Hypothalamus (tissue), 51 donors: ENCODE measurements around the gene IL17RC.

Experiments used
- DNase-seq, 51 donors: peaks; one replicate each; lab custom pipeline; 2025; lab: John Stamatoyannopoulos, UW

Gene IL17RC

GRCh38 chr3:9942934-9943690 lies 26.2 kb downstream of the IL17RC start:
- no peak for DNase-seq

- peak in 1 of 51 donors; percentile 50 for DNase-seq
Measured at GRCh38 chr3:9944271-9944670, 27.4 kb downstream of the IL17RC start.

- DNase-seq: no peak
Measured at GRCh38 chr3:9945358-9945757, 28.5 kb downstream of the IL17RC start.

- peak in 48 of 51 donors; percentile 37 to 85 (median 70) for DNase-seq
Measured at GRCh38 chr3:9946112-9947024, 29.5 kb downstream of the IL17RC start.

DNA sequence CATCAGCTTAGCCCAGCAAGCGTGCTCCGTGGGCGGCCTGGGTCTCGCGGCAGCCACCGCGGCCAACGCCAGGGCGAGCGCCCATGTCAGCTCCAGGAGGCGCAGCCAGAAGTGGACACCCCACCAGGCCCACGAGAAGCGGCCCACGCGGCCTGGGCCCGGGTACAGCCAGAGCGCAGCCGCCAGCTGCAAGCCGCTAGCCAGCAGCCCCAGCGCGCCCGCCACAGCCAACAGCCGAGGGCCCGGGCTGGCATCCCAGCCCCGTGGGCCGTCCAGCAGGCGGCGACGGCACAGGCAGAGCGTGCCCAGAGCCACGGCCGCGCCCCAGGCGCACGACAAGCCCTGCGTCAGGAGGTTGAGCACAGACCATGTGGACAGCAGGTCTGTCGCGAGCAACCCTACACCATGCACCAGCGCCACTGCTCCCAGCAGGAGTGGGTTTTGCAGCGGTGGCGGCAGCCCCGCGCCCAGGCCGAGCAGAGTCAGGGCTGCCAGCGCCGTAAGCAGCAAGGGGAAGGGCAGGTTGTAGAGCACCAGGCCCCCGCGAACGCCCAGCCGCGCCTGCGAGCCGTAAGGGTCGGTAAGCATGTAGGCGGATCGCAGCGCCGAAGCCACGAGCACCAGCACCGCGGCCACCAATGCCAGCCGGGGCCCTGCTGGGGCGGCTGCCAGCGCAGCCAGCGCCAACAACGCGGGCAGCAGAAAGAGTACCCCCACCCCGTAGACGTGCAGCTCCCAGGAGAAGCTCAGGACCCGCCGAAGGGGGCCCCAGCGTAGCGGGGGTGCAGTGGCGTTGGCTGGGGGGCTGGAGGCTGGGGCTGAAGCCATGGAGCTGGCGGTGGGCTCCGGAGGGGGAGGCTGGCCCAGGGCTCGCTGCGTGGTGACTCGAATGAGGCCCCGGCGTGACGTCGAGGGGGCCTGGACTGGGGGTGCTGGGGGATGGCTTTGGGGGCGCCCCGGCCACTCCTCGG lies 30.4 kb downstream of the IL17RC start:
- DNase-seq: peak in 42 of 51 donors; percentile 17 to 86 (median 62)

DNA sequence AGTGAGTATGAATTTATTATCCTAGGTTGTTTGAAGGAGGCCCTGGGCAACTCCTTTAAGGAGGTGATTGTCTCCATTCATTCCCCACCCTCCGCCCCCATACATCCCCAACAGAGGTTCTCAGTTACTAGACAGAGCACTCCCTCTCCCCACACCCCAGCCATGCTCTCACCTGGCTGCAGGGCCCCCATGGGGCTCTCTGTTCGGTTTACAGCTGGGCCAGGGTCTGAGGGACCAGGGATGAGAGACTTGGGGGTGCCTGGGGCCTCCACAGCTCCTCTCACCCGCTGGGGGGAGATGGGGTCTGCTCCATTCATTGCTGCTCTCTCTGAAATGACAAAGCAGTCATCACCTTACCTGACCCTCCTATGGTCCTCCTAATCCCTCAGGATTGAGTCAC lies 31.7 kb downstream of the IL17RC start:
- DNase-seq: no peak

GRCh38 chr3:9949115-9949514 lies 32.2 kb downstream of the IL17RC start:
- DNase-seq: no peak

DNA sequence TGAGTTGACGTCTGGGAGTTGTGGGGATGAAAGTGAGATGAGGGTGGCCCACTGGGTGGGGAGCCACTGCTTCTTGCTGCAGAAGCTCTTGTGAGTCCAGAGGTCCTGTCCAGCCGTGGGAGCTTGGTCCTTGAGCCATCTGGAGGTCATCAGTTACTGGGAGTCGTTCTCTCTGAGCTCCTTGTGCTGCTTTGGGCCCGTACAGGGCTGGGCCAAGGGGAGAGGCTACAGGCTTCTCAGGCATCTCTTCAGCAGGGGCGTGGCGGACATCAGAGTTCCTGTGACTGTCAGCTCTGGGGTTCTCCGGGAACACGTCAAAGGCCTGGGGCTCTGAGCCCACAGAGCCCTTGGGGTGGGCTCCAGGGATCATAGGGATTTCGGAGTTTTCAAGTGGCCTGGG lies 32.7 kb downstream of the IL17RC start:
- no peak for DNase-seq

DNA sequence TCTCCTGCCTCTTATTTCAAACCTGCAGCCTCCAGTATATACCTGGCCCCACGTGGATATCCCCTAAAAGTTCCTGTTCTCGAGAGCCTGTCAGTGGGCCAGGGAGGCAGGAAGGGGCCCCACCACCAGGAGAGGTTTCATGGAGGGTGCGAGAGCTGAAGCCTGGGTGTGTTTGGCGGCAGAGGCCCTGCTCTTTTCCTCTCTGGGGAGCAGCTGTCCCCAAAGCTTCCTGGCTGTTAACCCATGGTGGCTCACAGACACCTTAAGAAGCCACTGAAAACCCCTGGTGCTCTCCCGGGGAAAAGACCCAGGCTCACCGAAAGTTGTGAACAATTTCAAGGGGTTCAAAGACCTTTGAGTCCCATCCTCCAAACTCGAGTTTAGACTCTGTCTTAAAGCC lies 34.2 kb downstream of the IL17RC start:
- DNase-seq: no peak

GRCh38 chr3:9951598-9951961 lies 34.7 kb downstream of the IL17RC start:
- peak in 1 of 51 donors; percentile 23 for DNase-seq

- peak in 21 of 51 donors; percentile 5 to 63 (median 30) for DNase-seq
Measured at GRCh38 chr3:9951962-9952805, 35.3 kb downstream of the IL17RC start, which contains the start of gene PRRT3. PRRT3 (minus strand) TSS chr3:9952408; CDS start chr3:9950115, 2,293 bp downstream.

DNA sequence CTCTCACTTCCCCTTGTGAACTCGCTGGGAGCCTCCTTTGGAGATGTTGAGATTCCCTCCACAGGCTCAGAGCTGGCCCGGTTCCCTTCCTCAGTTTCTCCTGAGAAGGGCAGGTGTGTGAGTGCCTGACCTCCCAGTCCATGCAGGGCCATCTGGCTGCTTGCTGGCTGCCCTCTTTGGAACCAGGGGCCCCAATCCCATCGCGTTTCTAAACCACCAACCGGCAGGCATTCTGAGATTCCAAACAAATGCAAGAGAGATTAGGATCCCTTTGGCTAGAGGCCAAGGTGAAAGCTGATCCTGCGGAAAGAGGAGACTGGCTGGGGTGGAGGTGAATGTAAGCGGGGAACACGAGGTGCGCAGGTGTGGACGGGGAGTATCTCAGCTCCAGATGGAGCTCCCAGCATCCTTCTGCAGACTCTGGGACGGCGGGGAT lies 38.2 kb downstream of the IL17RC start:
- DNase-seq: no peak

DNA sequence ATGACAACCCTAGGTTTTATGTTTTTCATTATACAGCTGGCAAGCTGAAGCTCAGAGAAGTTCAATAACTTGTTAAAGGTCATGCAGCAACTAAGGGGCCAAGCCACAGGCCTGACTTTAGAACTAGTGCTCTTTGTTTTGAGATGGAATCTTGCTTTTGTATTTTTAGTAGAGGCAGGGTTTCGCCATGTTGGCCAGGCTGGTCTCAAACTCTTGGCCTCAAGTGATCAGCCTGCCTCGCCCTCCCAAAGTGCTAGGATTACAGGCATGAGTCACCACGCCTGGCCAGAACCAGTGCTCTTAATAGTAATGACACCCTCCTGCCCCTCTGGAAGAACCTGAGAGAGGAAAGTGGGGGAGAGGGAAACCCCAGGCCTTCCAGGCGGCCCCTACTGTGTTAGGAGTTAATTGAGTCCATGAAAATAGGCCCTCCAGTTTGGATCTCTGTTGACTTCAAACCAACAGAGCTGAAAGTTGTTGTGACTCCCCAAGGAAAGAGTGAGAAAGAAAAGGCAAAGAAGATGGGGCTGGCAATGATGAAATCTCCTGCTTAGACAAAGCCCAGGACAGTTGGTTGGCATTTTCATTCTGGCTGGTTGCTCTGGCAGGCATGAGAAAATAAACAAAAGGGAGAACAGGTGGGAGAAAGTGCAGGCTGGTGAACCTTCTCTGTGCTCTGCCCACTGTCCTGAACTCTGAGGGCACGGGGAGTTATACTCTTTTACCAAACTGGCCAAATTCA lies 38.9 kb downstream of the IL17RC start:
- no peak for DNase-seq

GRCh38 chr3:9957214-9957613 lies 40.3 kb downstream of the IL17RC start:
- peak in 1 of 51 donors; percentile 41 for DNase-seq

GRCh38 chr3:9965200-9965875 lies 48.4 kb downstream of the IL17RC start:
- DNase-seq: no peak

- no peak for DNase-seq
Measured at GRCh38 chr3:9966841-9967240, 49.9 kb downstream of the IL17RC start.

GRCh38 chr3:9969632-9970019 lies 52.7 kb downstream of the IL17RC start:
- no peak for DNase-seq

DNA sequence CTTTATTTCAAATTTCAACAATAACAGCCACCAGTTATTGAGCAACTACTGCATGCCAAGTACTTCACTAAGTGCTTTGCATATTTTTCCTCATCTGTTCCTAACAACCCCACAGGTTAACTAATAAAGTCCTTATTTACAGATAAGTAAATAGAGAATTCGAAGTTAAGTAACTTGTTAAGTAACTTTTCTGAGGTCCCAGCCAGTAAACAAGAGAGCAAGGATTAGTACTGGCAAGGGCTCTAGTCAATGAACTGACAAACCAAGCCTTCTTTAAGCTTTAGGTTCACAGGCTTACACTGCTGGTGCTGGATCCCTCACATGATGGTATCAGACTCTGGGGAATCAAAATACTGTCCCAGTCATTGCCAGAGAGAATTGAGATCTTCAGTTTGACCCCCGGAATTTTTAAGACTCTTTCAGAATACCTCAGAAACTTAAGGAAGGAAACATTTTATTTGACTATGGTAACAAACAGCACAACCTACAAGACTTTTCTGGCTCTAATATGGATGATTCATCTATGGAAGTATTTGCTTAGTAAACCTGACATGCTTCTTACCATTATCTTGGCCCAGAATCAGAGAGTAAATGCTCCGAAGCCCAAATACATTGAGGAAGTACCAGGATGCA lies 53.2 kb downstream of the IL17RC start:
- DNase-seq: no peak
